ENCODE results near the gene SKA1.

SKA1 gene

GRCh38 chr18:50374753-50375391 lies at the start of gene SKA1:
Gene SKA1 (plus strand): TSS chr18:50375046. CDS start chr18:50375831, 785 bp downstream.
- Histone ChIP-seq H3K36me3 (ENCODE audit: control insufficient read depth, low read depth, low read length) (peaks cover 6% of the 10 kb centered on the region), H3K27ac (ENCODE audit: low read length) (peak within 1 kb of the TSS; percentile 62), H3K27me3 (ENCODE audit: control insufficient read depth, insufficient read depth, low read length) (no peaks in the 10 kb centered on the region), H3K4me3 (ENCODE audit: low read length) (peak within 1 kb of the TSS; percentile 93), H3K9me3 (ENCODE audit: control insufficient read depth, low read depth, low read length) (peaks cover 3% of the 10 kb centered on the region), H3K4me1 (ENCODE audit: control insufficient read depth, low read depth, low read length) (peaks cover 12% of the 10 kb centered on the region), H3K9ac (ENCODE audit: low read length) (peak within 1 kb of the TSS; percentile 84)

- Histone ChIP-seq H3K9me3 (ENCODE audit: control insufficient read depth, low read depth, low read length) (no peaks in the 10 kb centered on the region), H3K9ac (ENCODE audit: low read length) (no peak overlapping the region), H3K36me3 (ENCODE audit: control insufficient read depth, low read depth, low read length) (no peaks in the 10 kb centered on the region), H3K4me3 (ENCODE audit: low read length) (no peak overlapping the region), H3K4me1 (ENCODE audit: control insufficient read depth, low read depth, low read length) (no peaks in the 10 kb centered on the region), H3K27me3 (ENCODE audit: control insufficient read depth, insufficient read depth, low read length) (no peaks in the 10 kb centered on the region), H3K27ac (ENCODE audit: low read length) (no peak overlapping the region)
Measured at GRCh38 chr18:50327983-50328382, 46.9 kb upstream of the SKA1 start.

GRCh38 chr18:50330176-50330575 lies 44.7 kb upstream of the SKA1 start:
- H3K9me3 ChIP-seq (ENCODE audit: control insufficient read depth, low read depth, low read length): no peaks in the 10 kb centered on the region
- H3K4me3 ChIP-seq (ENCODE audit: low read length): no peak overlapping the region
- no peaks in the 10 kb centered on the region for H3K27me3 ChIP-seq (ENCODE audit: control insufficient read depth, insufficient read depth, low read length)
- no peaks in the 10 kb centered on the region for H3K36me3 ChIP-seq (ENCODE audit: control insufficient read depth, low read depth, low read length)
- no peak overlapping the region for H3K9ac ChIP-seq (ENCODE audit: low read length)
- no peaks in the 10 kb centered on the region for H3K4me1 ChIP-seq (ENCODE audit: control insufficient read depth, low read depth, low read length)
- no peak overlapping the region for H3K27ac ChIP-seq (ENCODE audit: low read length)

- Histone ChIP-seq H3K4me3 (ENCODE audit: low read length) (no peak overlapping the region), H3K4me1 (ENCODE audit: control insufficient read depth, low read depth, low read length) (no peaks in the 10 kb centered on the region), H3K9me3 (ENCODE audit: control insufficient read depth, low read depth, low read length) (no peaks in the 10 kb centered on the region), H3K27ac (ENCODE audit: low read length) (no peak overlapping the region), H3K9ac (ENCODE audit: low read length) (no peak overlapping the region), H3K27me3 (ENCODE audit: control insufficient read depth, insufficient read depth, low read length) (no peaks in the 10 kb centered on the region), H3K36me3 (ENCODE audit: control insufficient read depth, low read depth, low read length) (no peaks in the 10 kb centered on the region)
Measured at GRCh38 chr18:50331691-50332090, 43.2 kb upstream of the SKA1 start.

- Histone ChIP-seq H3K4me1 (ENCODE audit: control insufficient read depth, low read depth, low read length) (no peaks in the 10 kb centered on the region), H3K9me3 (ENCODE audit: control insufficient read depth, low read depth, low read length) (no peaks in the 10 kb centered on the region), H3K9ac (ENCODE audit: low read length) (no peak overlapping the region), H3K36me3 (ENCODE audit: control insufficient read depth, low read depth, low read length) (no peaks in the 10 kb centered on the region), H3K4me3 (ENCODE audit: low read length) (no peak overlapping the region), H3K27ac (ENCODE audit: low read length) (no peak overlapping the region), H3K27me3 (ENCODE audit: control insufficient read depth, insufficient read depth, low read length) (no peaks in the 10 kb centered on the region)
Measured at GRCh38 chr18:50334546-50335152, 40.2 kb upstream of the SKA1 start.

- H3K9me3 ChIP-seq (ENCODE audit: control insufficient read depth, low read depth, low read length): no peaks in the 10 kb centered on the region
- H3K27ac ChIP-seq (ENCODE audit: low read length): no peak overlapping the region
- H3K4me3 ChIP-seq (ENCODE audit: low read length): no peak overlapping the region
Measured at GRCh38 chr18:50338122-50338521, 36.7 kb upstream of the SKA1 start.

GRCh38 chr18:50338715-50339114 lies 36.1 kb upstream of the SKA1 start:
- H3K4me3 ChIP-seq (ENCODE audit: low read length): no peak overlapping the region
- H3K36me3 ChIP-seq (ENCODE audit: control insufficient read depth, low read depth, low read length): no peaks in the 10 kb centered on the region
- no peak overlapping the region for H3K27ac ChIP-seq (ENCODE audit: low read length)
- H3K9me3 ChIP-seq (ENCODE audit: control insufficient read depth, low read depth, low read length): no peaks in the 10 kb centered on the region
- no peak overlapping the region for H3K9ac ChIP-seq (ENCODE audit: low read length)
- no peaks in the 10 kb centered on the region for H3K4me1 ChIP-seq (ENCODE audit: control insufficient read depth, low read depth, low read length)
- no peaks in the 10 kb centered on the region for H3K27me3 ChIP-seq (ENCODE audit: control insufficient read depth, insufficient read depth, low read length)

More at GRCh38 chr18:50338122-50338521, 36.7 kb upstream of the SKA1 start:
- Histone ChIP-seq H3K4me1 (ENCODE audit: control insufficient read depth, low read depth, low read length) (no peaks in the 10 kb centered on the region), H3K27me3 (ENCODE audit: control insufficient read depth, insufficient read depth, low read length) (no peaks in the 10 kb centered on the region), H3K9ac (ENCODE audit: low read length) (no peak overlapping the region), H3K36me3 (ENCODE audit: control insufficient read depth, low read depth, low read length) (no peaks in the 10 kb centered on the region)

GRCh38 chr18:50340078-50340477 lies 34.8 kb upstream of the SKA1 start:
- Histone ChIP-seq H3K4me1 (ENCODE audit: control insufficient read depth, low read depth, low read length) (no peaks in the 10 kb centered on the region), H3K27me3 (ENCODE audit: control insufficient read depth, insufficient read depth, low read length) (no peaks in the 10 kb centered on the region), H3K27ac (ENCODE audit: low read length) (no peak overlapping the region), H3K9ac (ENCODE audit: low read length) (no peak overlapping the region), H3K4me3 (ENCODE audit: low read length) (no peak overlapping the region), H3K9me3 (ENCODE audit: control insufficient read depth, low read depth, low read length) (no peaks in the 10 kb centered on the region), H3K36me3 (ENCODE audit: control insufficient read depth, low read depth, low read length) (no peaks in the 10 kb centered on the region)

- Histone ChIP-seq H3K9ac (ENCODE audit: low read length) (no peak overlapping the region), H3K27me3 (ENCODE audit: control insufficient read depth, insufficient read depth, low read length) (no peaks in the 10 kb centered on the region), H3K4me3 (ENCODE audit: low read length) (no peak overlapping the region), H3K36me3 (ENCODE audit: control insufficient read depth, low read depth, low read length) (no peaks in the 10 kb centered on the region), H3K4me1 (ENCODE audit: control insufficient read depth, low read depth, low read length) (no peaks in the 10 kb centered on the region), H3K9me3 (ENCODE audit: control insufficient read depth, low read depth, low read length) (no peaks in the 10 kb centered on the region), H3K27ac (ENCODE audit: low read length) (no peak overlapping the region)
Measured at GRCh38 chr18:50341443-50341842, 33.4 kb upstream of the SKA1 start.

GRCh38 chr18:50350699-50351098 lies 24.1 kb upstream of the SKA1 start:
- Histone ChIP-seq H3K27ac (ENCODE audit: low read length) (no peak overlapping the region), H3K4me3 (ENCODE audit: low read length) (no peak overlapping the region), H3K9ac (ENCODE audit: low read length) (no peak overlapping the region), H3K9me3 (ENCODE audit: control insufficient read depth, low read depth, low read length) (no peaks in the 10 kb centered on the region), H3K36me3 (ENCODE audit: control insufficient read depth, low read depth, low read length) (no peaks in the 10 kb centered on the region), H3K27me3 (ENCODE audit: control insufficient read depth, insufficient read depth, low read length) (no peaks in the 10 kb centered on the region), H3K4me1 (ENCODE audit: control insufficient read depth, low read depth, low read length) (no peaks in the 10 kb centered on the region)

- Histone ChIP-seq H3K4me3 (ENCODE audit: low read length) (no peak overlapping the region), H3K9ac (ENCODE audit: low read length) (no peak overlapping the region), H3K27ac (ENCODE audit: low read length) (no peak overlapping the region), H3K27me3 (ENCODE audit: control insufficient read depth, insufficient read depth, low read length) (no peaks in the 10 kb centered on the region), H3K36me3 (ENCODE audit: control insufficient read depth, low read depth, low read length) (no peaks in the 10 kb centered on the region), H3K9me3 (ENCODE audit: control insufficient read depth, low read depth, low read length) (no peaks in the 10 kb centered on the region), H3K4me1 (ENCODE audit: control insufficient read depth, low read depth, low read length) (peaks cover 5% of the 10 kb centered on the region)
Measured at GRCh38 chr18:50356036-50356945, 18.6 kb upstream of the SKA1 start.
